BE2C (cell line): ENCODE data around the gene RPS6KA5.
"Not testable (repeated sequence)": the region's sequence is repeated elsewhere in the genome, so short reads cannot be mapped to it uniquely, and the experiment has no call there.

Experiments used
- DNase-seq: peaks from one replicate; pipeline ENCODE4 v3.0.0-alpha.2; 2020
- H3K27me3 ChIP-seq: fragments of 250-450 bp; sonication (Bioruptor Pico); 2 replicates; pipeline ENCODE4 v1.5.1; 2020; ENCODE audit warnings: mild to moderate bottlenecking
- H3K36me3 ChIP-seq: fragments of 250-450 bp; sonication (Bioruptor Pico); 2 replicates; pipeline ENCODE4 v1.5.1; 2020; ENCODE audit warnings: mild to moderate bottlenecking
- H3K4me1 ChIP-seq: fragments of 250-450 bp; sonication (Bioruptor Pico); 2 replicates; pipeline ENCODE4 v1.5.1; 2020
- H3K4me3 ChIP-seq: 2 replicates; pipeline ENCODE4 v1.5.1; 2011; ENCODE audit warnings: low read depth, low read length
- H3K9me3 ChIP-seq: fragments of 250-450 bp; sonication (Bioruptor Pico); 2 replicates; pipeline ENCODE4 v1.5.1; 2020
- TF ChIP-seq, protein P1 (sequence below): IDR thresholded peaks from 2 replicates; pipeline ENCODE4 v1.5.1; 2012; ENCODE audit warnings: mild to moderate bottlenecking, low read depth, low read length

Gene RPS6KA5

DNA sequence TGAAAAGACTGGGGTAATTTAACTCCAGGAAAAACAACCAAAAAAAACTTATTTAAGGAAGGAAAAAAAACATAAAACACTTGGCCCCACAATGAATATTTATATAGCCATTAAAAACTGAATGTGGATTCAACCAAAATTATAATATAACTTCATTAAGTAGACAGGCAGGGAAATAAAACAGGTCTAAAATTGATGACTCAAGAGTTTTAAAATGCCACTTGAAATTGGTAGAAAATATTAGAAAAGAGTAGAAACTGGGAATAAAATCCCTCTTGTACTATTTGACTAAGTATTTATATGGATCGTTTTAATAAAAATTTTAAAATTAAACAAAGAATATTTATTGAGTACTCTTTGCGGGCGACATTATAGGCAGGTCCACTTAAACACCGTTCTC, 28.8 kb downstream of the RPS6KA5 start:
- H3K36me3 ChIP-seq: no peaks in the 10 kb centered on the region
- H3K9me3 ChIP-seq: no peaks in the 10 kb centered on the region; the same call in 1 of the 2 replicates
- H3K4me1 ChIP-seq: no peaks in the 10 kb centered on the region
- TF ChIP-seq, protein P1, sequence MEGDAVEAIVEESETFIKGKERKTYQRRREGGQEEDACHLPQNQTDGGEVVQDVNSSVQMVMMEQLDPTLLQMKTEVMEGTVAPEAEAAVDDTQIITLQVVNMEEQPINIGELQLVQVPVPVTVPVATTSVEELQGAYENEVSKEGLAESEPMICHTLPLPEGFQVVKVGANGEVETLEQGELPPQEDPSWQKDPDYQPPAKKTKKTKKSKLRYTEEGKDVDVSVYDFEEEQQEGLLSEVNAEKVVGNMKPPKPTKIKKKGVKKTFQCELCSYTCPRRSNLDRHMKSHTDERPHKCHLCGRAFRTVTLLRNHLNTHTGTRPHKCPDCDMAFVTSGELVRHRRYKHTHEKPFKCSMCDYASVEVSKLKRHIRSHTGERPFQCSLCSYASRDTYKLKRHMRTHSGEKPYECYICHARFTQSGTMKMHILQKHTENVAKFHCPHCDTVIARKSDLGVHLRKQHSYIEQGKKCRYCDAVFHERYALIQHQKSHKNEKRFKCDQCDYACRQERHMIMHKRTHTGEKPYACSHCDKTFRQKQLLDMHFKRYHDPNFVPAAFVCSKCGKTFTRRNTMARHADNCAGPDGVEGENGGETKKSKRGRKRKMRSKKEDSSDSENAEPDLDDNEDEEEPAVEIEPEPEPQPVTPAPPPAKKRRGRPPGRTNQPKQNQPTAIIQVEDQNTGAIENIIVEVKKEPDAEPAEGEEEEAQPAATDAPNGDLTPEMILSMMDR: no peak
- no peak overlapping the region for H3K4me3 ChIP-seq
- no peaks in the 10 kb centered on the region for H3K27me3 ChIP-seq
- no peak for DNase-seq

DNA sequence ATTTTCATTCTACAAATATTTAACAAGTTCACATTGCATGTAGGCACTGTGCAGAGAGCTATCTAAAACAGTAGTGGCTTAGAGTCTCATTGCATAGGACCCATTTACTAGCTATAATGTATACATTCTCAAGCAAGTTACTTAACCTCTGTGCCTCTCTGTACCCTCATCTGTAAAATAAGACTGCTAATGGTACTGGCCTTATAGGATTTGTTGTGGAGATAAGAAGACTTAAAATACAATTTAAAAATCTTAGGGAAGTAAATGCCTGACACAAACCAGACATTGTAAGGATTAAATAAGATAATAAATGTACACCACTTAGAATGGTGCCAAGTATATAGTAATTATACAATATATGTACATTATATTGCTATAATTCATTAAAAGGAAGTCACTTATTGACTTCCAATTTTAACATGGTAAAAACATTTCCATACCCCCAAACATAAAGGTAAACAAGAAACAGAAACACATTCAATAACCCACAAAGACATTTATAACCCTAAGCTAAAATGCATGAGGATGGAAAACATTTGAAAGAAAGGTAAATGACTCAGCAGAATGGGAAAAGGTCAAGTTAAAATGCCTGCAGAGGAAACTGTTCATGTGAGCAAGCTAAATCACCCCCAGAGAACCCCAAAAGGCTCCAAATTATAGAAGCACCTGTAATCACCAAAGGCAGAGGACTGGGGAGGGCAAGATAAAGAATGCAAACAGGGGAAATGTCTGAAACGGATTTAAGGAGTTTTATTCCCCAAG, 30.8 kb downstream of the RPS6KA5 start:
- Histone ChIP-seq H3K36me3 (no peaks in the 10 kb centered on the region), H3K4me1 (no peaks in the 10 kb centered on the region), H3K4me3 (no peak overlapping the region), H3K9me3 (no peaks in the 10 kb centered on the region), H3K27me3 (no peaks in the 10 kb centered on the region)
- DNase-seq: no peak
- TF ChIP-seq, protein P1: no peak

DNA sequence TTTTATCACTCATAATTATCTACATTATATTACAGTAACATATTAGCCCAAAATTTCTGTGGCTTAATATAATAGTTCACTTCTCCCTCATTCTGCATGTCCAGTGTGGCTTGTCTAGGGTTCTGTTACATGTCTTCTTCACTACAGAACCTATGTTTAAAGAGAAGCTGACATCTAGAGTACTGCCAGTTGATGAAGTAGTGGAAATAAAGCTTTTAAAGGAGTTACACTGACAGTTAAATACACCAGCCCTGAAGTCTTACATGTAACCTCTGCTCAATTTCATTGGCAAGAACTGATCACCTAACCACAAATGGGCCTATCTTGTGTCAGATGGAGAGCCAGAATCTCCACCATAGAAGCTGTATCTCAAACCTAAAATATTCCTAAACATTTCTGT, 32.9 kb downstream of the RPS6KA5 start:
- TF ChIP-seq, protein P1: no peak
- Histone ChIP-seq H3K27me3 (no peaks in the 10 kb centered on the region), H3K9me3 (no peaks in the 10 kb centered on the region), H3K4me3 (no peak overlapping the region), H3K36me3 (no peaks in the 10 kb centered on the region), H3K4me1 (no peaks in the 10 kb centered on the region)
- no peak for DNase-seq

DNA sequence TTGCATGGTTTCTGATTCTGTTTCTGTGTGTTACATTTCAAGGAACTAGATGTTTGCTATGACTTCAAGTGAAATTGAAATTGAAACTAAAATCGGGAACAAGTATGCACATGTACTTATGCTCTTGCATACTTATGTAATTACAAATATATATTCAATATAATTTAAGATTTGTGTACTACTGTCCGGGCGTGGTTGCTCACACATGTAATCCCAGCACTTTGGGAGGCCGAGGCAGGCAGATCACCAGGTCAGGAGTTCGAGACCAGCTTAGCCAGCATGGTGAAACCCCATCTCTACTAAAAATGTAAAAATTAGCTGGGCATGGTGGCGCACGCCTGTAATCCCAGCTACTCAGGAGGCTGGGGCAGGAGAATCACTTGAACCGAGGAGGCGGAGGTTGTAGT, 37.8 kb downstream of the RPS6KA5 start:
- DNase-seq, H3K36me3 ChIP-seq, H3K9me3 ChIP-seq, H3K4me1 ChIP-seq, H3K27me3 ChIP-seq, H3K4me3 ChIP-seq: not testable (repeated sequence)

DNA sequence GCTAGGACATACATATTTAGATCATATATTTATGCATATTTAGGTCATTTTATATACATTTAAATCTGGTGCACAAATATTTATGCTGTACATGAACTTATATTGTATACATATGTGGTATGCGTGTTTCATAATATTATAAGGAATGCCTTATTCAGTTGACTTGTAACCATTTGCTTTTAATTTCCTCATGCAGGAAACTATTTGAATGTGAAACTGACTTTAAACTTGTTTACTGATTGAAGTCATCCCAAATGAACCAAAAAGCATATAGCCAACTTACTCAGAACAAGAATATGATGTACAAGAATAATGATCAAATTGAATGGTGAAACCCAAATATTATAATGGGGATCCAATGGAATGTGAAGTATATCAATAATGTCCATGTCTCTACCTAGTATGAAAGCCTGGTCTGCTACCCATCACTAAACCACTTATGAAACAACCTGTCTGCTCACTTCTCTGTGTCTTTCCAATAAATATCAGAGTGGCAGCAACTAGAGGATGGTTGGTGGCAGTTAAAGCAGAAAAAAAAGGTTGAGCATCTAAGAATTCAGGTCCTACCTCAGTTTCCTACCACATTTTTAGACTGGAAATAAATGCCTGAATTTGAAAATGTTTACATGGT, 38.3 kb downstream of the RPS6KA5 start:
- H3K4me3 ChIP-seq: no peak overlapping the region
- TF ChIP-seq, protein P1: no peak
- no peak for DNase-seq

DNA sequence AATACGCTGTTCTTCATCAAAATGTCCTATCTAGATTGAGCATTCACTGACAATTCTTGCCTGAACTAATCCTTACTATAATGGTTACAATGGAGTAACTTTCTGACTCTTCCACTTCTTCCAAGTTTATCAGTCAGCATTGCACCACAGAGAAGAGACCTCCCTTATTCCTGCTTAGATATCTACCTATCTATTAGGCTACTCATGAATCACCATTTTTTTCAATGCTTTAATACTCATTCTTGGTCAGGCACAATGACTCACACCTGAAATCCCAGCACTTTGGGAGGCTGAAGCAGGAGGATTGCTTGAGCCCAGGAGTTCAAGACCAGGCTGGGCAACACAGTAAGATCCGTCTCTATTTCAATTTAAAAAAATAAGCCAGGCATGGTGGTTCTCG, 39.3 kb downstream of the RPS6KA5 start:
- TF ChIP-seq, protein P1: no peak
- no peaks in the 10 kb centered on the region for H3K27me3 ChIP-seq
- H3K9me3 ChIP-seq: no peaks in the 10 kb centered on the region

More for the DNA sequence above, 38.3 kb downstream of the RPS6KA5 start:
- no peaks in the 10 kb centered on the region for H3K4me1 ChIP-seq
- no peaks in the 10 kb centered on the region for H3K9me3 ChIP-seq
- H3K36me3 ChIP-seq: no peaks in the 10 kb centered on the region; the same call in 1 of the 2 replicates
- no peaks in the 10 kb centered on the region for H3K27me3 ChIP-seq

More for the DNA sequence above, 39.3 kb downstream of the RPS6KA5 start:
- Histone ChIP-seq H3K4me1 (no peaks in the 10 kb centered on the region), H3K4me3 (no peak overlapping the region), H3K36me3 (no peaks in the 10 kb centered on the region; the same call in 1 of the 2 replicates)
- no peak for DNase-seq
